GM12892 (cell line): ENCODE data around the gene PRKCH.

Source experiments
- POLR2A ChIP-seq: IDR thresholded peaks from 2 replicates; pipeline ENCODE4 v1.6.1; 2011; ENCODE audit warnings: low read depth, low read length, control low read depth
- POLR2AphosphoS5 ChIP-seq: IDR thresholded peaks from 2 replicates; pipeline ENCODE4 v1.6.1; 2011; ENCODE audit warnings: low read depth, low read length, control low read depth
- TAF1 ChIP-seq: IDR thresholded peaks from 2 replicates; pipeline ENCODE4 v1.6.1; 2011; ENCODE audit warnings: low read depth, mild to moderate bottlenecking, control low read depth, low read length, borderline replicate concordance

DNA sequence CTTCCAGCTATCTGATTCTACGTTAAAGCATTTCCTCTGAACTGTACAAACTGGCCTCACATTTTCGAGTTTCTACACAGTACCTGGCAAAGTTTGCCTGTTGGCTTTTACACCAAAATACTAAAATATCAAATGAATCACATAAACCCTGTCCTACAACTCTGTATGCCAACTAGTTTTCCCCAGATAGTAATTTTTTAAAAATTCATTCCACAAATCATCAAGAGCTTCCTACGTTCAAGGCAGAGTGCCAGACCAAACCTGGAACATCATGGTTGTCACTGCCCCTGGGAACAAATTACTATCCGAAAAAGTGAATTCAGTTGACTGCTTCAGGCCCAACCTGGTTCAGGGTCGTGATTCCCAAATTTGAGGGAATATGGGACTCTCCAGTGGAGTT lies 42.3 kb upstream of the PRKCH start:
- TF ChIP-seq POLR2A = no peak
- no peak for TF ChIP-seq TAF1
- no peak for TF ChIP-seq POLR2AphosphoS5
